HEK293 (cell line): ENCODE results near the gene EML4.

Source experiments
- CTCF ChIA-PET: fragments of 350-600 bp; formaldehyde crosslinking; extraction: SDS; loops from one replicate; lab custom pipeline; 2021; ENCODE audit warnings: antibody characterized with exemption; lab: Yijun Ruan, JAX
- POLR2A ChIA-PET: fragments of 300-600 bp; formaldehyde crosslinking; extraction: SDS; loops from one replicate; lab custom pipeline; 2020; ENCODE audit warnings: antibody characterized with exemption, inconsistent platforms; lab: Yijun Ruan, JAX
- H3K27ac ChIP-seq: fragments of 200-500 bp; sonication (Bioruptor generic); 2 replicates; pipeline ENCODE4 v1.5.1; 2014; ENCODE audit warnings: low read depth, low read length, control low read depth, inconsistent platforms; ENCODE audit errors: extremely low read depth
- H3K36me3 ChIP-seq, 2 experiments: fragments of 200-500 bp in 1 of 2; sonication (Bioruptor generic) in 1 of 2; 1 replicate in 1 of 2; 2 replicates in 1 of 2; pipeline ENCODE4 v1.5.1; 2014 to 2017; ENCODE audit warnings: inconsistent platforms in 2 of 2, low read length in 2 of 2; ENCODE audit not compliant: control insufficient read depth in 2 of 2, insufficient read depth in 1 of 2
- H3K4me1 ChIP-seq: fragments of 200-500 bp; sonication (Bioruptor generic); 2 replicates; pipeline ENCODE4 v1.5.1; 2014; ENCODE audit warnings: mild to moderate bottlenecking, low read length, inconsistent platforms; ENCODE audit not compliant: control insufficient read depth, insufficient read depth
- H3K4me3 ChIP-seq: 2 replicates; pipeline ENCODE4 v1.5.1; 2011; ENCODE audit warnings: low read depth, mild to moderate bottlenecking, control low read depth, low read length, moderate library complexity
- H3K9me3 ChIP-seq: fragments of 200-500 bp; sonication (Bioruptor generic); 2 replicates; pipeline ENCODE4 v1.5.1; 2014; ENCODE audit warnings: low read depth, low read length, inconsistent platforms; ENCODE audit not compliant: control insufficient read depth, insufficient read depth
- IKZF3 ChIP-seq: fragments of 450-650 bp; IDR thresholded peaks from 2 replicates; pipeline ENCODE4 v1.5.0; 2018; ENCODE audit warnings: missing biosample characterization, mild to moderate bottlenecking, missing genetic modification characterization, moderate library complexity
- KLF8 ChIP-seq: fragments of 450-650 bp; formaldehyde crosslinking; IDR thresholded peaks from 2 replicates; pipeline ENCODE4 v1.5.1; 2016; ENCODE audit warnings: missing biosample characterization, missing genetic modification characterization
- PATZ1 ChIP-seq: fragments of 450-650 bp; formaldehyde crosslinking; IDR thresholded peaks from 2 replicates; pipeline ENCODE4 v1.5.1; 2016; ENCODE audit warnings: missing biosample characterization, missing genetic modification characterization
- PBX3 ChIP-seq: sonication (generic); formaldehyde crosslinking; IDR thresholded peaks from 2 replicates; pipeline ENCODE4 v1.8.1; 2022; ENCODE audit warnings: mild to moderate bottlenecking, moderate library complexity, missing genetic modification reagents
- TRIM28 ChIP-seq: IDR thresholded peaks from 2 replicates; pipeline ENCODE4 v1.6.1; 2011; ENCODE audit warnings: low read length, control low read depth, borderline replicate concordance
- ZEB2 ChIP-seq: fragments of 450-650 bp; formaldehyde crosslinking; IDR thresholded peaks from 2 replicates; pipeline ENCODE4 v1.5.1; 2016; ENCODE audit warnings: missing biosample characterization, missing genetic modification characterization
- ZFP41 ChIP-seq: fragments of 450-650 bp; formaldehyde crosslinking; IDR thresholded peaks from 2 replicates; pipeline ENCODE4 v1.5.1; 2016; ENCODE audit warnings: missing biosample characterization, missing genetic modification characterization, borderline replicate concordance
- ZFP69B ChIP-seq: fragments of 450-650 bp; formaldehyde crosslinking; IDR thresholded peaks from 2 replicates; pipeline ENCODE4 v1.5.1; 2016; ENCODE audit warnings: missing biosample characterization, missing genetic modification characterization
- ZNF112 ChIP-seq: fragments of 450-650 bp; formaldehyde crosslinking; IDR thresholded peaks from 2 replicates; pipeline ENCODE4 v1.5.0; 2017; ENCODE audit warnings: missing biosample characterization, missing genetic modification characterization
- ZNF146 ChIP-seq: fragments of 450-650 bp; formaldehyde crosslinking; IDR thresholded peaks from 2 replicates; pipeline ENCODE4 v1.5.1; 2016; ENCODE audit warnings: missing biosample characterization, missing genetic modification characterization
- ZNF175 ChIP-seq: fragments of 450-650 bp; formaldehyde crosslinking; IDR thresholded peaks from 2 replicates; pipeline ENCODE4 v1.5.1; 2016; ENCODE audit warnings: missing biosample characterization, missing genetic modification characterization
- ZNF248 ChIP-seq: fragments of 450-650 bp; formaldehyde crosslinking; IDR thresholded peaks from 2 replicates; pipeline ENCODE4 v1.5.1; 2017; ENCODE audit warnings: missing biosample characterization, missing genetic modification characterization
- ZNF324 ChIP-seq: fragments of 450-650 bp; formaldehyde crosslinking; IDR thresholded peaks from 2 replicates; pipeline ENCODE4 v1.5.1; 2016; ENCODE audit warnings: missing biosample characterization, missing genetic modification characterization
- ZNF530 ChIP-seq: fragments of 450-650 bp; formaldehyde crosslinking; IDR thresholded peaks from 2 replicates; pipeline ENCODE4 v1.5.1; 2016; ENCODE audit warnings: low read depth, missing biosample characterization, missing genetic modification characterization
- ZNF555 ChIP-seq: fragments of 450-650 bp; formaldehyde crosslinking; conservative IDR thresholded peaks from 2 replicates; pipeline ENCODE4 v1.5.1; 2017; ENCODE audit warnings: missing biosample characterization, mild to moderate bottlenecking, missing genetic modification characterization, inconsistent platforms
- ZNF580 ChIP-seq: fragments of 450-650 bp; formaldehyde crosslinking; IDR thresholded peaks from 2 replicates; pipeline ENCODE4 v1.5.1; 2016; ENCODE audit warnings: missing biosample characterization, missing genetic modification characterization
- ZNF621 ChIP-seq: fragments of 450-650 bp; formaldehyde crosslinking; IDR thresholded peaks from 2 replicates; pipeline ENCODE4 v1.5.1; 2017; ENCODE audit warnings: missing biosample characterization, missing genetic modification characterization
- ZNF658 ChIP-seq: fragments of 450-650 bp; formaldehyde crosslinking; IDR thresholded peaks from 2 replicates; pipeline ENCODE4; 2016; ENCODE audit warnings: missing biosample characterization, missing genetic modification characterization
- ZNF776 ChIP-seq: fragments of 450-650 bp; formaldehyde crosslinking; IDR thresholded peaks from 2 replicates; pipeline ENCODE4 v1.5.0; 2017; ENCODE audit warnings: missing biosample characterization, missing genetic modification characterization, borderline replicate concordance
- ZNF843 ChIP-seq: fragments of 450-650 bp; formaldehyde crosslinking; IDR thresholded peaks from 2 replicates; pipeline ENCODE4 v1.5.1; 2016; ENCODE audit warnings: missing biosample characterization, missing genetic modification characterization
- ZSCAN30 ChIP-seq: fragments of 450-650 bp; IDR thresholded peaks from 2 replicates; pipeline ENCODE4 v1.5.1; 2018; ENCODE audit warnings: missing biosample characterization, mild to moderate bottlenecking, missing genetic modification characterization, moderate library complexity

Gene EML4

DNA sequence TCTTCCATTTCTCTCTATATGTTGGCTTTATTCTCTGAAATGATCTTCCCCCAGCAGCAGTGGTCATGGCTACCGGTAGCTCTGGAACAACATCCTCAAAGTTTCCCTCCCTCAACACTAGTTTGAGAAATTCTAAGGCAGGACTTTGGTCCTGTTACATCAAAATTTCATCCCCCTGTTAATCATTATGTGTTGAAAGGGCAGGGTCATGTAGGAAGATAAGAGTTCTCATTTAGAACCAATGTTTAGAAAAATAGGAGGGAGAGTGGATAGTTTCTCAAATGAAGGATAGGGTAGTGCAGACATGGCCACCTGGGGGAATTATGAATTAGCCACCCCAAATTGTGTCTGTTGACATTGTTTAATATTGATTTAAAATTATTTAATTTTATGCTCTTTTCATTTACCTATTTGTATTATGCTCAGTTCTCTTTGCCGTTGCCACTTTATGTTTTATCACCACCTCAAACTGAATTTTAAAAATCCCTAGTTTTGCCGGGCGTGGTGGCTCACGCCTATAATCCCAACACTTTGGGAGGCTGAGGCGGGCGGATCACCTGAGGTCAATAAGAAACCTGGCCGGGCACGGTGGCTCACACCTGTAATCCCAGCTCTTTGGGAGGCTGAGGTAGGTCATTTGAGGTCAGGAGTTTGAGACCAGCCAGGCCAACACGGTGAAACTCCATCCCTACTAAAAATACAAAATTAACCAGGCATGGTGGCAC lies 22.3 kb downstream of the EML4 start:
- no peak overlapping the region for H3K4me3 ChIP-seq
- CTCF ChIA-PET: interaction anchor here (1.2 to 1.5 kb wide), 2 partner anchors 85 to 338 kb away, joined by 3 read pairs; no protein-coding TSS in a partner anchor
- H3K27ac ChIP-seq: no peak overlapping the region
- POLR2A ChIA-PET: no interaction called here
- TF ChIP-seq ZFP69B (tag by site-specific recombination) (no peak), ZNF580 (tag by site-specific recombination) (no peak), ZNF112 (tag by site-specific recombination) (no peak), ZNF776 (no peak), ZNF146 (tag by site-specific recombination) (no peak), ZNF175 (tag by site-specific recombination) (no peak), ZFP41 (tag by site-specific recombination) (no peak), PATZ1 (no peak), TRIM28 (no peak), ZEB2 (no peak), ZNF658 (no peak), KLF8 (tag by site-specific recombination) (no peak), ZNF530 (tag by site-specific recombination) (no peak), PBX3 (CRISPR knock-in tag) (no peak), ZNF324 (no peak), ZNF555 (no peak)
- TF ChIP-seq, all 188 proteins: peak for 0
- Histone ChIP-seq H3K9me3 (no peaks in the 10 kb centered on the region), H3K4me1 (peaks cover 19% of the 10 kb centered on the region), H3K36me3 (no peaks in the 10 kb centered on the region; a peak in 1 of 3 replicates)

DNA sequence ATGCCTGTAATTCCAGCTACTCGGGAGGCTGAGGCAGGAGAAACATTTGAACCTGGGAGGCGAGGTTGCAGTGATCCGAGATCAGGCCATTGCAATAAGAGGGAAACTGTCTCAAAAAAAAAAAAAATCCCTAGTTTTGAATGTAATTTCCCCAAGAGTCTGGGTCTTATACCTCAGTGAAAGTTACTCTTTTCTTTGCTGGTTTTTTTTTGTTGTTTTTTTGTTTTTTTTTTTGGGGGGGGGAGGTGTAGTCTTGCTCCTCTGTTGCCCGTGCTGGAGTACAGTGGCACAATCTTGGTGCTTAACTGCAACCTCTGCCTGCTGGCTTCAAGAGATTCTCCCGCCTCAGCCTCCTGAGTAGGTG lies 22.8 kb downstream of the EML4 start:
- Histone ChIP-seq H3K4me3 (no peak overlapping the region), H3K36me3 (no peaks in the 10 kb centered on the region; a peak in 1 of 3 replicates), H3K9me3 (no peaks in the 10 kb centered on the region), H3K4me1 (peaks cover 19% of the 10 kb centered on the region), H3K27ac (no peak overlapping the region)
- ChIA-PET POLR2A (no interaction called here), CTCF (no interaction called here)
- TF ChIP-seq ZNF248 (tag by site-specific recombination) (no peak), ZSCAN30 (tag by site-specific recombination) (no peak), ZNF621 (tag by site-specific recombination) (no peak), ZNF843 (tag by site-specific recombination) (no peak), IKZF3 (no peak)
